Prostate gland (tissue), 2 donors: ENCODE measurements around the gene NAV2. TPM values are rescaled to one million over a fixed set of nuclear protein-coding genes. Genes with fewer than 3 reads are reported as not detected.
A peak's percentile ranks its signal among the peaks of the same experiment; 100 is the strongest.

Source experiments
- DNase-seq: peaks from one replicate; pipeline ENCODE4 v3.0.0-alpha.2; 2019; ENCODE audit warnings: low spot score
- H3K27ac ChIP-seq, 2 donors: fragments of 200-600 bp; sonication (generic); 2 replicates each; pipeline ENCODE4 v1.5.1; 2017 to 2019
- H3K27me3 ChIP-seq: fragments of 200-600 bp; sonication (generic); replicated peaks from 2 replicates; pipeline ENCODE4 v1.5.1; 2019; ENCODE audit not compliant: insufficient read depth
- H3K36me3 ChIP-seq, 2 donors: fragments of 200-600 bp; sonication (generic); 1 replicate in 1 of 2; 2 replicates in 1 of 2; pipeline versions ENCODE4 v1.5.1 to v1.8.1; 2017 to 2019
- H3K4me1 ChIP-seq: fragments of 200-600 bp; sonication (generic); replicated peaks from 2 replicates; pipeline ENCODE4 v1.5.1; 2019
- H3K4me3 ChIP-seq, 2 donors: fragments of 200-600 bp; sonication (generic); 2 replicates each; pipeline ENCODE4 v1.5.1; 2017 to 2019
- H3K9me3 ChIP-seq: fragments of 200-600 bp; sonication (generic); 2 replicates; pipeline ENCODE4 v1.5.1; 2017
- POLR2A ChIP-seq: fragments of 450-650 bp; IDR thresholded peaks from one replicate; pipeline ENCODE4 v1.6.1; 2016; ENCODE audit warnings: antibody characterized with exemption, mild to moderate bottlenecking
- POLR2AphosphoS5 ChIP-seq: sonication (generic); formaldehyde crosslinking; IDR thresholded peaks from one replicate; pipeline ENCODE4 v1.6.1; 2017; ENCODE audit warnings: antibody characterized with exemption
- WGBS: methylation state at CpG from one replicate; pipeline ENCODE4 v1.1.5; 2018; 5-methylcytosine and 5-hydroxymethylcytosine counted together
- intact Hi-C: fragments of 100-400 bp; cut with DNase I; formaldehyde crosslinking; loops from one replicate; pipeline ENCODE4 v1.14.2; 2022
- total RNA-seq, 2 donors: library from RNA; depleted of rRNA; stranded (reverse); fragments of >200 nt; gene quantifications; one replicate each; pipeline ENCODE4 v1.1.0, GENCODE V29; 2016
- TF ChIP-seq, protein P1 (sequence below), 4 experiments: fragments of 200-600 bp in 2 of 4; fragments of 450-650 bp in 2 of 4; sonication (generic) in 2 of 4; IDR thresholded peaks; 1 replicate in 3 of 4; 2 replicates in 1 of 4; pipeline ENCODE4 v1.5.1; 2016 to 2019; ENCODE audit warnings: antibody characterized with exemption in 4 of 4, mild to moderate bottlenecking in 2 of 4, moderate library complexity in 2 of 4

The NAV2 gene
- total RNA-seq, 2 donors from 2014 or later, result 17.1 to 26.6 TPM

DNA sequence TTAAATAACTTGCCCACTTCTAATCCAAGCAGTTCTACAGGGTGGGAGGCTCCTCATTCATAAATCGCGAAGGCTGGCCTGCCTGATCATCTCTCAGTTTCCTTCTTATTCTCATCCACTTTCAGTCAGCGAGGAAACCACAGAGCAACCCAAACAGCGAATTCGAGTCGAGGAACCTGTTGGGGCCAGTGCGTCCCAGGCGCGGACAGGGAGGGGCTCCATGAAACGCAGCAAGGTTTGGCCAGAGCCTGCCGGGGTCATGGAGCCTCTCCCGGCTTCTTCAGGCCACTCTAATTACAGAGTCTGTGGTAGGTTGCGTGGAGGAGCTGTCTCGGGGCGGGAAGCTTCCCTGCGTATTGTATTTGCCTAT is 741 bp upstream of the NAV2 start:
- 2% methylated on average over 16 of the region's 16 CpGs for WGBS
- H3K9me3 ChIP-seq, result no peaks in the 10 kb centered on the region
- H3K36me3 ChIP-seq, result no peaks in the 10 kb centered on the region
- intact Hi-C loops, result loop anchor here (5.0 kb wide), 3 partner anchors 40 to 135 kb away; no protein-coding TSS in a partner anchor
- peak; percentile 45 for DNase-seq
- peak overlapping the region; percentile 85 to 86 for H3K27ac ChIP-seq
- H3K4me3 ChIP-seq, result peak overlapping the region; percentile 45 to 51
- no peaks in the 10 kb centered on the region for H3K27me3 ChIP-seq
- H3K4me1 ChIP-seq, result peaks cover 4% of the 10 kb centered on the region
- TF ChIP-seq, protein P1, sequence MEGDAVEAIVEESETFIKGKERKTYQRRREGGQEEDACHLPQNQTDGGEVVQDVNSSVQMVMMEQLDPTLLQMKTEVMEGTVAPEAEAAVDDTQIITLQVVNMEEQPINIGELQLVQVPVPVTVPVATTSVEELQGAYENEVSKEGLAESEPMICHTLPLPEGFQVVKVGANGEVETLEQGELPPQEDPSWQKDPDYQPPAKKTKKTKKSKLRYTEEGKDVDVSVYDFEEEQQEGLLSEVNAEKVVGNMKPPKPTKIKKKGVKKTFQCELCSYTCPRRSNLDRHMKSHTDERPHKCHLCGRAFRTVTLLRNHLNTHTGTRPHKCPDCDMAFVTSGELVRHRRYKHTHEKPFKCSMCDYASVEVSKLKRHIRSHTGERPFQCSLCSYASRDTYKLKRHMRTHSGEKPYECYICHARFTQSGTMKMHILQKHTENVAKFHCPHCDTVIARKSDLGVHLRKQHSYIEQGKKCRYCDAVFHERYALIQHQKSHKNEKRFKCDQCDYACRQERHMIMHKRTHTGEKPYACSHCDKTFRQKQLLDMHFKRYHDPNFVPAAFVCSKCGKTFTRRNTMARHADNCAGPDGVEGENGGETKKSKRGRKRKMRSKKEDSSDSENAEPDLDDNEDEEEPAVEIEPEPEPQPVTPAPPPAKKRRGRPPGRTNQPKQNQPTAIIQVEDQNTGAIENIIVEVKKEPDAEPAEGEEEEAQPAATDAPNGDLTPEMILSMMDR (IDR thresholded peaks at IDR 0.05), result no peak
- no peak for TF ChIP-seq POLR2A
- TF ChIP-seq POLR2AphosphoS5, result no peak

DNA sequence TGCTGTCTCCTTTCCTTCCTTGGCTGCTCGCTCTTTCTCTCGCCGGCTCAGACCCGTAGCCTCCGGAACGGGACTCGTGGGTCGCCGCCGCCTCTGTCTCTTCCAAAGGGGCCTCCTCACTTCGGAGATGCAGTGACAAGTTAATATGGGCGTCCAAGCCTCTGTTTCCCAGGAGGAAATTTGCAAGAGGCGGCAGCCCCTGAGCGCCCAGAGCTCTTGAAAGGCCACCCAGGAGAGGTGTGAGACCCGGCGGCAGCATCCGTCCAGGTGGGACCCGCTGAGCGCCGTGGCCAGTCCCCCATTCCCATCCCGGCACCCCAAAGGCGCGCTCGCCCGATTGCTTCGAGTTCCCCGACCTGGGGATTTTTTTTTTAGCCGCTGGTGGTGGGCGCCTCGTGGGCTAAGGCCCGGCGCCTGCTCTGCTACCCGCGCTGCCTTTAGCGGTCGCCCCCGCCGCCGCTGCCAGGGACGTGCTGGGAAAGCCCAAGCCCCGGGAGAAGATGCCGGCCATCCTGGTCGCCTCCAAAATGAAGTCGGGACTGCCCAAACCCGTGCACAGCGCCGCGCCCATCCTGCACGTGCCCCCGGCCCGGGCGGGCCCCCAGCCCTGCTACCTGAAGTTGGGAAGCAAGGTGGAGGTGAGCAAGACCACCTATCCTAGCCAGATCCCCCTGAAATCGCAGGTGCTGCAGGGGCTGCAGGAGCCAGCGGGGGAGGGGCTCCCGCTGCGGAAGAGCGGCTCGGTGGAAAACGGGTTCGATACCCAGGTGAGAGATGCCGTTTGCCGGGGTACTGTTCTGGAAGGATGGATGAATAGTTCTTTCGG is 772 bp downstream of the NAV2 start:
- no peaks in the 10 kb centered on the region for H3K36me3 ChIP-seq
- peak overlapping the region; percentile 67 to 85 for H3K27ac ChIP-seq
- DNase-seq, result no peak
- no peaks in the 10 kb centered on the region for H3K9me3 ChIP-seq
- H3K4me3 ChIP-seq, result peak overlapping the region; percentile 45 to 51
- H3K4me1 ChIP-seq, result peaks cover 4% of the 10 kb centered on the region
- no peaks in the 10 kb centered on the region for H3K27me3 ChIP-seq
- under 1% methylated on average over 60 of the region's 63 CpGs for WGBS
- intact Hi-C loops, result loop anchor here (5.0 kb wide), 3 partner anchors 41 to 136 kb away; no protein-coding TSS in a partner anchor
- no peak for TF ChIP-seq POLR2AphosphoS5
- TF ChIP-seq, protein P1 (IDR thresholded peaks at IDR 0.05), result no peak
- no peak for TF ChIP-seq POLR2A

DNA sequence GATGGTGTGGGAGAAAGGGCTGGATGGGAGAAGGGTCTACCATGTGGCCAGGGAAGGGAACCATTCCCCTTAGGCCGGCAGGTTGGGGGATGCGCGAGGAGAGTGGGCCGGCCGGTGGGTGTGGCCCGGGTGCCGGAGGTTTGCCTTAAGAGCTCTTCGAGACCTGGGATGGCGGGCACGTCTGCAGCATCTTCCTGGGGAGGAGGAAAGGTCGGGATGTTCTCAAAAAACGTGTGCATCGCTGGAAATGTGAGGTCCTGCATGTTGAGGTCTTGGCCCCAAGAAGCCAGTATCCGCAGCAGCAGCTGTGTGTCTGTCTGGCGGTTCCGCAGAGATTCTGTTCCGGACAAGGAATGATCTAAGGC is 1.4 kb downstream of the NAV2 start:
- Histone ChIP-seq H3K4me3 (peak overlapping the region; percentile 45 to 51), H3K4me1 (peaks cover 4% of the 10 kb centered on the region), H3K9me3 (no peaks in the 10 kb centered on the region), H3K27me3 (no peaks in the 10 kb centered on the region), H3K36me3 (no peaks in the 10 kb centered on the region), H3K27ac (peak overlapping the region; percentile 67 to 85)
- intact Hi-C loops, result loop anchor here (5.0 kb wide), 3 partner anchors 42 to 137 kb away; no protein-coding TSS in a partner anchor
- 1% methylated on average over 17 of the region's 17 CpGs for WGBS
- no peak for DNase-seq
- TF ChIP-seq POLR2AphosphoS5, result no peak
- TF ChIP-seq, protein P1 (IDR thresholded peaks at IDR 0.05), result no peak
- no peak for TF ChIP-seq POLR2A

DNA sequence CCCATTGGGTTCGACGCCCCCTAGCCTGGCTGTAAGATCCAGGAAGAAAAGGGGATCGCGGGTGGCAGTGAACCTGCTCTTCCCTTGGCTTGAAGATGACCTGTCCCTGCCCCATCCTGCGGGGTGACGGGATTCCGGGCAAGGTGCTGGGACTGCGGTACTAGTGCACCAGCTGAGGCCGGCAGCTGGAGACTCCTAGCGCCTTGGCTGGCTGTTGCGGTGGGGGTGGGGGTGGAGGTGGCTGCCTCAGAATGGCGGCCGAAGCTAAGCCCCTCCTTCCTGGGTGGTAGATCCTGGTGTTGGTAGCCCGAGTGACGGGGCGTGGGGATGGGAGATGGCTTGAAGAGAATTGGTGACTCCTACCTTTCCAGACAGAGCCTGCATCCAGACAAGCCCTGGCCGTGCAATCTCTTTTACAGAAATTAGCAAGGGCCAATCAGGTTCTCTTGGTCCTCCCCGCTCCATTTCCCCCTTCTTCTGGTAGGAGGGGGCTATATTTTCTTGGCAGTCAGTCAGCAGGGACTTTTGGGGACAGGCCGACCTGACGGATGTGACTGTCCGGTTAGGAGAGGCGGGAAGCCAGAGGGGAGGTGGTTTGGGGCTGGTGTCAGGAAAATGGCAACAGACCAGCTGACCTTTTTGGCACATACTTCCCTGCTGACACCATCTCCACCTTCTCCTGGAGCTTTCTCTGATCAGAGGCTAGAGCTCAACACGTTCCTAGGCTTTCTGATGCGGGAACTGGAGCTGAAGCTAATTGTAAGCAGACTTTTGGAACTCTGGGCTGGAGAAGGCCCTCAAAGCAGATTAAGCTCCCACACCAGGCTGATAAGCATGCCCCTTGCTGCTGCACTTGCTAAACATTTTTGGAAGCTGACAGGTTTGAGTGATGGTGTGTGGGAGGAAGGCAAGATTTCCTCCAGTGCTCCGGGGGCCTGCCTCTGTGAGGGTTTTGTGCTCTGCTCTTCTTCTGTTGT is 2.0 kb downstream of the NAV2 start:
- intact Hi-C loops, result loop anchor here (5.0 kb wide), 3 partner anchors 42 to 137 kb away; no protein-coding TSS in a partner anchor
- H3K27ac ChIP-seq, result peak overlapping the region; percentile 67 to 85

More for the DNA sequence above, 2.0 kb downstream of the NAV2 start:
- Histone ChIP-seq H3K27me3 (no peaks in the 10 kb centered on the region), H3K4me3 (peak overlapping the region; percentile 45 to 51), H3K4me1 (peaks cover 4% of the 10 kb centered on the region), H3K36me3 (no peaks in the 10 kb centered on the region), H3K9me3 (no peaks in the 10 kb centered on the region)
- peak; percentile 56 for DNase-seq
- WGBS, result 6% methylated on average over 25 of the region's 25 CpGs
- TF ChIP-seq POLR2AphosphoS5, result peak; percentile 40
- TF ChIP-seq, protein P1 (IDR thresholded peaks at IDR 0.05), result no peak
